GM21360 (cell line): ENCODE measurements around the gene ATP5PD.
"Not testable (repeated sequence)": the region's sequence is repeated elsewhere in the genome, so short reads cannot be mapped to it uniquely, and the experiment has no call there.

Experiments used
- ATAC-seq: cut with Tn5 transposase; IDR thresholded peaks from one replicate; pipeline ENCODE4 v1.9.1; 2021; ENCODE audit warnings: mild to moderate bottlenecking, moderate library complexity; ENCODE audit not compliant: unreplicated experiment

Gene ATP5PD

GRCh38 chr17:75059369-75060345, 12.9 kb upstream of the ATP5PD start:
- no peak for ATAC-seq

DNA sequence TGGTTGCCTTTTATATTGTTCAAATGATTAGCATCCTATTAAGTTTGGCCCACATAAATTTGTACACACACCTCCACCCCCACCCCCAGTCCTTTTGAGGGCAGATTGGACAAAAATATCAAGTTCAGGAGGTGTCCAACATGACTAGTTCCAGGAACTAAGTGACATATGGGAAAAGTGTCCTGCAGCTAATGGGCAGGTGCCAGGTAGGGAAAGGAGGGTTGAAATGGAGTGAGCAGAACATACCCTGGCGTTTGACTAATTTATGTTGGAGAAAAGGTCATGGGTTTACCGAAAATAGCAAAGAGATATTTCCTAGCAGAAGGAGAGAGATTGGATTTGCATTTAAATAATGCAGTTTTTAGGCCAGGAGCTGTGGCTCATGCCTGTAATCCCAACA, 5.2 kb upstream of the ATP5PD start:
- no peak for ATAC-seq

- ATAC-seq = no peak
These were observed 2.9 kb upstream of the ATP5PD start for GRCh38 chr17:75049706-75050105.

DNA sequence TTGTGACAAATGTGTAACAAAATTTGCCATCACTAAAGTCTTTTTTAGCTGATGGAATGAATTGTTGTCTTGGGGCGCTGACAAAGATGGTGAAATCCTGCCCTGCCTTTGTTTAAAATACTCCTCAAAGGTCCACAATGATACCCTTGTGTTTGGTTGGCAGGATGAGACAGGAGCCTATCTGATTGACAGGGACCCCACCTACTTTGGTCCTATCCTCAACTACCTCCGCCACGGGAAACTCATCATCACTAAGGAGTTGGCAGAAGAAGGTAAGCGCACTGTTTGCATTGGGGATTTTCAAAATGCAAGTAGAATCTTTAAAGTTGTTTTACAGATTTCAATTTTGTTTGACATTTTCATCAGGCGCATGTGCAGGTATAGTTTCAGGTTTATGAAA, 2.3 kb upstream of the ATP5PD start:
- no peak for ATAC-seq

GRCh38 chr17:75048249-75048878, 1.6 kb upstream of the ATP5PD start:
- ATAC-seq = no peak

GRCh38 chr17:75047398-75048098, 779 bp upstream of the ATP5PD start:
- peak; percentile 12 for ATAC-seq

DNA sequence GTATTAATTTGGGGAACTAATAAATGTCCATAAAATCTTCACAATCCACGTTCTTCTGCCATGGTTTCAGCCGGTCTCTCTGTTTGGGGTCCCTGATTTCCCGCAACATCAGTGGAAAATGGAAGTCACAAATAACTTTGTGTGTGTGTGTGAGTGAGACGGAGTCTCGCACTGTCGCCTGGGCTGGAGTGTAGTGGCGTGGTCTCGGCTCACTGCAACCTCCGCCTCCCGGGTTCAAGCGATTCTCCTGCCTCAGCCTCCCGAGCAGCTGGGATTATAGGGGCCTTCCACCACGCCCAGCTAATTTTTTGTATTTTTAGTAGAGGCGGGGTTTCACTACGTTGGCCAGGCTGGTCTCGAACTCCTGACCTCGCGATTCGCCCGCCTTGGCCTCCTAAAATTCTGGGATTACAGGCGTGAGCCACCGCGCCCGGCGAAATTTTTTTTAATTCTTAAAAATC, 793 bp downstream of the ATP5PD start:
- ATAC-seq = not testable (repeated sequence)

DNA sequence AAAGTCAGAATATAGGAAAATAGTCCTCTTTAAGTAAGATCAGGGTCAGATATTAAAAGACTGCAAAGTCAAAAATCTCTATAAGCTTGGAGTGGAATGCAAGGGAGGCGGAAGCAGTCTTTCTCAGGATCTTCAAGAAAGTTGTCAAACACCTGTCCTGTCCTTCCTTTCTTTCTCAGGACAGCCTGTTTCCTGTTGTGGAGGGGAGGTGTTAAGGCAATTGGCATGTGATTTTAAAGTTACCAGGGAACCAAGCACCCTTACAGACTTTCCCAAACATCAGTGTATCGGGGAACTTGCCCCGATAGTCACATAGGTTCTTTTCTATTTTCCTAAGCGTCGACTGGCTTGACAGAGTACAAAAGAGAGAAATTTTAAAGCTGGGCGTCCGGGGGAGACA, 2.1 kb downstream of the ATP5PD start:
- no peak for ATAC-seq

DNA sequence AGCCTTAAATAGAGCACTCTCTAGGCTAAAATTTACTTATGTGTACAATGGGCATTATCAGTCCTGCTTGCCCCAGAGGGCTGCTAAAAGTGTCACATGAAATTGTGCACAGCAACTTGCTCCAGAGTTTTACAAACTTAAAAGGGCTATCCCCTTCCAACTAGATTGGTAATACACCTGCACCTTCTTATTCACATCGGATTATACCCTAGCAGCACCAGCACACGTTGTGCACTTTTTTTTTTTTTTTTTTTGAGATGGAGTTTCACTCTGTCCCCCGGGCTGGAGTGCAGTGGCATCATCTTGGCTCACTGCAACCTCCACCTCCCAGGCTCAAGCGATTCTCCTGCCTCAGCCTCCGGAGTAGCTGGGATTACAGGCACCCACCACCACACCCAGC, 3.0 kb downstream of the ATP5PD start:
- ATAC-seq = not testable (repeated sequence)

DNA sequence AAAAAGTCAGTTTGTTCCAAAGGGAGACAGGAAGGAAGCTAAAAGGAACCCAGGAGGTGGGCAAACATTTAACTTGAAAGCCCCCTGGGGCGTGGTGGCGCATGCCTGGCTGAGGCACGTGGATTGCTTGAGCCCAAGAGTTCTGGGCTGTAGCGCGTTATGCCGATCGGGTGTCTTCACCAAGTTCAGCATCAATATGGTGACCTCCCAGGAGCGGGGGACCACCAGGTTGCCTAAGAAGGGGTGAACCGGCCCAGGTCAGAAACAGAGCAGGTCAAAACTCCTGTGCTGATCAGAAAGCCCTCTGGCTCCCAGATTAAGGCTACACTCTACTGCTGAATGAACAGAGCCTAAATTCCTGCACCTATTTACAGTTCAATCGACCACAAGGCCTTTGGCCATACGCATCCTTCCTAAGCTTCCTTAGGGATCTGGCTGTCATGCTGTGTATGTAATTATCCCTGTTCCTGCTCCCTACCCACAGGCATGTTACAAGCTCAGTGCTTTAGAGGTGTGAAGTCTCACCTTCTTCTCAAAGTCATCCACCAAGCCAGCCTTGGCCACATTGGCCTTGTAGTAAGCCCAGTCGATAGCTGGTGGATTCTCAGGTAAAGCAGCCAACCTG, 5.0 kb downstream of the ATP5PD start:
- ATAC-seq = no peak

DNA sequence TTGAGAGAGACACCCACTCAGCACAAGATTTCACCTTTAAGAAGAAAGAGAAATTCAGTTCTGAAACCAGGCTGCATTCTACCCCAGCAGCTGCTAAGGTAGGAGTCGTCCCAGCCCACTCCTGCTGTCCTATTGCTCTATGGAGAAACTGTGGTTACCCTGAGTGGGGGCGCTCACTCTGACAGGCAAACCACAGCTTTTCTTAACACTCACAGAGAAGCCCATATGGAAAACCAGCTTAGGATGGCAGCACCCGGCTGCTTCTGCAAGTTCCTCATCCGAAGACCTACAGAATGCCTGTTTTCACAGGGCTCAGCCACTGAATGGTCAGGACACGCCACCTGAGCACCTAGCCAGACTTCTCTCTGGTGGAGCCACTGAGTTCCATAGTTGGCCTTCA, 7.5 kb downstream of the ATP5PD start:
- ATAC-seq = no peak

GRCh38 chr17:75036643-75037268, 10.0 kb downstream of the ATP5PD start:
- ATAC-seq = no peak

DNA sequence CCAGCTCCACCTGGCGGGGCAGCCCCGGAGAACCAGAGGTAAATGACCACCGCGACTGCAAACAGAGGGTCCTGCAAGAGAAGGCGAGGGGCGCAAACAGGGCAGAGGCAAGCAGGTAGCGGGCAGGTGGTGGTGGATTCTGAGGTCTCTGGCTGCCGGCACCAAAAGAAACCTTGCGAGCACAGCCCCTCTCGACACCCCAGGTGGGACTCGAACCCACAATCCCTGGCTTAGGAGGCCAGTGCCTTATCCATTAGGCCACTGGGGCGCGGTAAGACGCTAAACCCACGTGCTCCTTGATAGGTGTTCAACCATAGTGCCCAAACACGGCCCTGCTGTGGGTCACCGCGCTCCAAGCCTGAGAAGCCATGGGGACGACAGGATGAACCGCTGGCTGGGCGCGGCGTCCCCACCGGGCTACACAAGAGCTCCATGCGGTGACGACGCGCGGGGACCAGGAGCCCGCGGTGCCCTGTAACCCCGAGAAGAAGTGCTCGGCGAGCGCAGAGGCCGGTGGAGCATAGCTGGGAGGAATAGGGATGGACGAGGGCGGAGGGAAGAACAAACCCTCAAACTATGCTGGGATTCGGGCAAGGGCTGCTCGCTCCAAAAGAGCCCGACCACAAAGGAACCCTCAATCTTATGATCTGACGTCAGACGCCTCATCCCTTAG, 12.4 kb downstream of the ATP5PD start:
- peak; percentile 57 for ATAC-seq

- ATAC-seq = peak; percentile 34
These were observed 13.2 kb downstream of the ATP5PD start for GRCh38 chr17:75033346-75034235.

DNA sequence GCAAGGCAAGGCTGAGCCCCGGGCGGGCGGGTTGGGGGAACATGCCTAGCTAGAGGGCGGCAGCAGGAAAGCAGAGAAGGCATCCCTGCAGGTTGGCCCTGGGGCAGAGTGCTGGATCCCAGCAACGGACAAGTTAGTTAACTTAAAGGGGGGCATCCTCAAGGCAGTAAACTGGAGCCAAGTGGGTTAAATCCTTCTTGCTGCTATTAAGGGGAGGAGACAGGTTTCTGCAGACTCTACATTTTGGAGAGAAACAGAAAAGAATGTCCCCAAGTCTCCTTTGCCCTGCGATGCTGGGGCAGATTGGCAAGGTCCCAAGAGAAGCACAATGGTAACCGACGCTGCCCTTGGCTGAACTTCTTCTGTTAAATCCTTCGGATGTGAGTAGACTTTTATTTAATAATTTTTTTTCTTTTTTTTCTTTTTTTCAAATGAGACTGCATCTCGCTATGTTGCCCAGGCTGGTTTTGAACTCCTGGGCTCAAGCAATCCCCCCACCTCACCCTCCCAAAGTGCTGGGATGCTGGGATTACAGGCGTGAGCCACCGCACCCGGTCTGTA, 14.0 kb downstream of the ATP5PD start:
- ATAC-seq = no peak

- ATAC-seq = no peak
These were observed 14.6 kb downstream of the ATP5PD start for GRCh38 chr17:75031972-75032719.

- ATAC-seq = no peak
These were observed 16.6 kb downstream of the ATP5PD start for GRCh38 chr17:75030161-75030560.

GRCh38 chr17:75026650-75027049, 20.1 kb downstream of the ATP5PD start:
- not testable (repeated sequence) for ATAC-seq
